Activated CD4-positive, alpha-beta T cell treated with anti-CD3 and anti-CD28 coated beads, Interleukin-2, amount 50 U/mL, for 48 hours (primary cell): ENCODE results near the gene RNF39.
"Not testable (repeated sequence)": the region's sequence is repeated elsewhere in the genome, so short reads cannot be mapped to it uniquely, and the experiment has no call there.

Experiments
- DNase-seq, 2 experiments: peaks; one replicate each; pipeline ENCODE4 v3.0.0-alpha.2; 2020

Gene RNF39

DNA sequence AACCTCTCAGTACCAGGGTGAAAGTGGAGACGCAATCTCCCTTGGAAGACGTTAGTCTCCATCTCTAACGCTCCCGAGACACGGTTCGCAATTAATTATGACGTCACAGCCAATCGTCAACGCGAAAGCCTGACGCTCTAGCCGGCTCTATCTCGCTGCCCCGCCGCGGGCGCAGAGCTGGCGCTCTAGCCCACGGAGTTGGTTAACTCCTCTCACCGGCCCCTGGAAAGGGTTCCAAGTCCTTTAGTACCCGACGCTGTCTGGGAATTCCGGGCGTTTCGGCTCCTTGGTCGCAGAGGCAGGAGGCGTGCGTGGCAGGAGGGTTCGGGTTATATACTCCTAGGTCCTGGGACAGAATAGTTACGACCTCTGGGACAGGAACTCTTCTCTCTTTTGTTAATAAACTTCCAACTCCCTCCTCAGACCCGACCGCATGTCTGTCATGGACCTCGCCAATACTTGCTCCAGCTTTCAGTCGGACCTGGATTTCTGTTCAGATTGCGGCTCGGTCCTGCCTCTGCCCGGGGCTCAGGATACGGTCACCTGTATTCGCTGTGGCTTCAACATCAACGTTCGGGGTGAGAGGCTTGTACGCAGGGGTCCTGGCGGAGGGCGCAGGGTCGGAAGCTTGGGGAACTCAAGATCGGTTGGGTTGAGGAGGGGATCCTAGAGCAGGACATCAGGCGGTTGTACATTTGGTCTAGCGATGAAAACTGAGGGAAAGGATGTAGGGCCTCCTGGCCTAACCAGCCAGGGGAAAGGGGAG is 14.3 kb downstream of the RNF39 start, which contains the start of gene POLR1H:
TSS of gene POLR1H (plus strand) at position 174 of the 766 bp plus-strand sequence. CDS start at position 434, 260 bp downstream.
- DNase-seq, result peak; percentile 81 to 86

DNA sequence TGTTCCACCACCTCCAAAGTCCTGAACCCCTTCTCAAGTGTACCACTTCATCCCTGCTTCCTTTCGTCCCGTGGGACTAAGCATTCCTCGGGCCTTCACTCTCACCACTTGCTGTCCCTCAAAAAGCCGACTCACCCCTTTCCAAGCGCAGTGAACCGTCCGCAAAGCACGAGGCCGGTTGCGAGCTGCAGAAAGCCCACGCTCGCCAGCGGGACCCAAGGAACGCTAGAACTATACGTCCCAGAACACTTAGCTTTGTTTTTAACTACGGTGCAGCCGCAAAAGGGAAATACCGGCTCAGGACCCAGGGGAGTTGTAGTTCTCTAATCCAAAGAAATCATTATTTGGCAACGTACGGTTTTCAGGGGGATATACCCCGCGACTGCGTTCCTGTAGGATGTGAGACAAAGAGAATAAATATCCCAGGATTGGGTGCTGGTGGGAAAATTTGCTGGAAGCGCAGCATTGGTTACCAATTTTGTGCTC is 14.9 kb downstream of the RNF39 start:
- peak in 1 of 2 experiments; percentile 44 for DNase-seq

GRCh38 chr6:30055513-30055912 is 20.1 kb downstream of the RNF39 start:
- no peak for DNase-seq

GRCh38 chr6:30053682-30054081 is 21.9 kb downstream of the RNF39 start:
- DNase-seq, result no peak

GRCh38 chr6:30047220-30047619 is 28.3 kb downstream of the RNF39 start:
- no peak for DNase-seq

DNA sequence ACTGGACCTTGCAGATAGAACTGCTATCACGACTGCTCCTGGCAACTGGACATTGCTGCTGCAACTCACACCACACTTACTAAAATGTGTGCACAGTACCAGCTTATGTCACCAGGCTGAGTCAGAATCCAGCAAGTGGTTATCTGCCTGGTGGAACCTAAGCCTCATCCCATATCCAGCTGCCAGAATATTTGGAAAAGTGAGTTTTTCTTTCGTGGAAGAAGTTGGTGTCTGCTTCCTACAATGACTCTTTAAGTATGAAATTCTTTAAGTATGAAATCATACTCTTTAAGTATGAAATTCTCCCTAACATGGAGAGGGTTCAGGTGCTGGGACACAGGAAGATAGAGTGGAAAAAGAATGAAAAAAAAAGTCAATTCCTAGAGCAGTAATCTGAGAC is 30.9 kb downstream of the RNF39 start:
- DNase-seq, result no peak

DNA sequence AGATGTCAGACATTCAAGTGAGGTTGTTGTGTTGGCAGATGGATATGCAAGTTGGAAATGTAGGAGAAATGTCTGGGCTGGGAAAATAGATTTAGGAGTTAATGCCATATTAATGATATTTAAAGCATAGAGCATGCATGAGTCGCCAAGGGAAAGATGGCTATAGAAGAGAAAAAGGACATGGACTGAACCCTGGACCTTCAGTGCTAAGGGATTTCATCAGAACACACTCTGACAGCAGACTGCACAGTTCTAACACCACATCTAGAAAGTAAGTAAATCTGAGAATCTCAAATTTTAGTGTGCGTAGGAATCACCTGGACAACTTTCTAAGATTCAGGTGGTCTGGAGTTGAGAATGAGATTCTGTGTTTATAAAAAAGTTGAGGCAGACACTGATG is 31.8 kb downstream of the RNF39 start:
- DNase-seq, result no peak

GRCh38 chr6:30042914-30043313 is 32.7 kb downstream of the RNF39 start:
- DNase-seq, result no peak

DNA sequence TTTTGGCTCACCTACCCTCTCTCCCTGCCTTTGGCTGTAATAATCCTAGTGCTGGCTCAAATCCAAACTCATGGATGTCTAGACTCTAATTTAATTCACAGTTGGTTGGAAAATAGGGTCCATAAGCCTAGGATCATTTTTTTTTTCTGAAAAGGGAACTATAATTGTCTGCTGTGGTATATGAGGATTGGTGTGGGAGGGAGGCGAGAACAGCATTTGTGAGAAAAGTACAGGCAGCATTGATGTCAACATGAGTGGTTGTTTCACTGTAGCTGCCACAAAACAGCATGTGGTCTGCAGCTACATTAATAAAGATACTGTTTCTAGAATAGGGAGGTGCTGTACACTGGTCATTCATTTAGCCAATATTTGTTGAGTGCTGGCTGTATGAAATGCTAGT is 33.1 kb downstream of the RNF39 start:
- no peak for DNase-seq

GRCh38 chr6:30041821-30042220 is 33.7 kb downstream of the RNF39 start:
- no peak for DNase-seq

DNA sequence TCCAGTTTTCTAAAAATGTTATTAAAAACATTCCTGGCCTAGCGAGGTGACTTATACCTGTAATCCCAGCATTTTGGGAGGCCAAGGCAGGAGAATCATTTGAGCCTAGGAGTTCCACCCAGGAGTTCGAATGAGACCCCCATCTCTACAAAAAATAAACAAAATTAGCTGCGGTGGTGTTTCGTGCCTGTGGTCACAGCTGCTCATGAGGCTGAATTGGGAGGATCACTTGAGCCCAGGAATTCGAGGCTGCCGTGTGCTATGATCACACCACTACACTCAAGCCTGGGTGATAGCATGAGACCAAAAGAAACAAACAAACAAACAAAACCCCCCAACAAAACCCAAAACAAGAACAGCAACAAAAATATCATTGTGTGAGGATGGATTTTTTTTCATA is 34.3 kb downstream of the RNF39 start:
- no peak for DNase-seq

GRCh38 chr6:30037182-30037788 is 38.3 kb downstream of the RNF39 start:
- no peak for DNase-seq

- DNase-seq, result no peak
Measured at GRCh38 chr6:30035784-30036183, 39.8 kb downstream of the RNF39 start.

GRCh38 chr6:30033440-30033839 is 42.1 kb downstream of the RNF39 start:
- DNase-seq, result not testable (repeated sequence)

DNA sequence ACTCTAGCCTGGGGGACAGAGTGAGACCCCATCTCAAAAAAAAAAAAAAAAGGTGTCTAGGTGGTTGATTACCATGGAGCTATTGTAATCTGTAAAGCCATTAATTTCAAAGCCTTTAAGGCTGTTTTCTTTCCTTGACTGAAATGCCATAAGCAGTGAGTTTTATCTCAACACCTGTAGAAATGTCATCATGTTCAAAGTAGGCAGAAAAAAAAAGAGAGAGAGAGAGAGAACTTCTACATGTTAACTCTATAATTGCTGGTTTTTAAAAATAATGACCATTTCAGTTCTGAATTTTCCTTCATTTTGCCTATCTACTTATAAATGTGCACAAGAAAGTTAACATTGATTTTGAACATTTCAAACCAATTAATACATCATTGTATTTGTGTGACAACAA is 44.2 kb downstream of the RNF39 start:
- no peak for DNase-seq

DNA sequence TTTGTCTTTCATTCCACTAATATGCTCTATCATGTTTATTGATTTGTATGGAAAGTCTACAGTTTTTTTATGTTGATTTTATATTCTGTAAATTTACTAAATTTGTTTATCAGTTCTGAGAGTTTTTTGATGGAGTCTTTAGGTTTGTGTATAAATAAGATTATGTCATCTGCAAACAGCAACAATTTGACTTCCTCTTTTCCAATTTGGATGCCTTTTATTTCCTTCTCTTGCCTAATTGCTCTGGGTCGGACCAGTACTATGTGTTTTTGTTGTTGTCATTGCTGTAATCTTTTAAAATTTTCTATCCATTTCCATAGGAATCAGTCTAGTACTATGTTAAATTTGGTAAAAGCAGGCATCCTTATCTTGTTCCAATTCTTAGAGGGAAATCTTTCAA is 46.0 kb downstream of the RNF39 start:
- no peak for DNase-seq

DNA sequence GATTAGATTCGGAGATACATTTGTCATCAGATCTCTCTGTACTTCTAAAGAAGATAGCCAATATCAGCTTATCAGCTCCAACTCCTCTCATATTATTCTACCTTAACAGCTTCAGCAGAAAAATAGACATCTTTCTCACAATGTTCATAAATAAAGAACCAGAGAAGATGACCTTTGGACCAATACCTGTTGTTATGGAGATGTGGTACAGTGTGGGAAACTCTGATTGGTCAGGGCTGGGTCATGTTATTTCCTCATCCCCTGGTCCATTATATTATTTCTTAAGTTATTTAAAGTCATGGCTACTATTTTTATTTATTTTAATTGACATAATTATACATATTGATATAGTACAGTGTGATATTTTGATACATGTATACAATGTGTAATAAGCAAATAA is 50.4 kb downstream of the RNF39 start:
- no peak for DNase-seq

- not testable (repeated sequence) for DNase-seq
Measured at GRCh38 chr6:30022712-30023111, 52.9 kb downstream of the RNF39 start.

DNA sequence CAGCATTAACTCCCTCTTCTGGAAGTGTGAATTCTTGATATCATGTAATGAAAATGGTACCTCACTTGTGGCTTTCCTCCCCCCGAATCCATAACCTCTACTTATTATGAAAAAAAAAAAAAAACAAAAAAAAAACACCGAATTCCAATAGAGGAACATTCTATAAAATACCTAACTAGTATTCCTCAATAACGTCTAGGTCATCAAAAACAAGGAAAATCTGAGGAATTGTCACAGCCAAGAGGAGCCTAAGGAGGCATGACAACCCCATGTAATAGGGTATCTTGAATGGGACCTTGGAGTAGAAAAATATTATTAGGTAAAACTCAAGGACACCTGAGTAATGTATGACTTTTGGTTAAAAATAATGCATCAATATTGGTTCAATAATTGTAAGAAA is 53.4 kb downstream of the RNF39 start:
- DNase-seq, result no peak

DNA sequence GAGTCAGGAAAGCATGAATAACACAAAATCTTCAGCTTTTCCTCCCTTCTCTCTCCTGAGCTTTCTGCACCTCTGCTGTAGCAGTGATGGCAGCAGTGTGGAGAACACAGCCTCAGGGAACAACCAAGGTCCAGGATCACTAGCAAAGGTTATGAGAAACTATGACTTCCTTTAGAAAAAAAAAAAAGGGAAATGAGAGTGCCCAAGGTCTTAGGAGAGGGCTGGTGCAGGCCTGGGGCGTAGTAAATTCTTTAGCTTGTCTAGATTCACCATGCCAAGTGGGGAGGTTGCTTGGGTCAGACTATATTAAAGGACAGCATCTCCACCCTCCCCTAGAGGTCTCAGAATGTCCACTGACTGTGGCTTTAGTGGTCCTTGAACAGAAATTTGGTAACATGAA is 54.9 kb downstream of the RNF39 start:
- no peak for DNase-seq
